PFSK-1 (cell line): Measurements from ENCODE around the gene TM9SF1.

Experiments
- POLR2AphosphoS5 ChIP-seq: IDR thresholded peaks from 2 replicates; pipeline ENCODE4 v1.6.1; 2012; ENCODE audit warnings: low read depth, mild to moderate bottlenecking, control low read depth, low read length, moderate library complexity
- REST ChIP-seq, 2 experiments: IDR thresholded peaks; 2 replicates each; pipeline versions ENCODE4 v1.6.1 to v1.8.0; 2011 to 2012; ENCODE audit warnings: low read depth in 2 of 2, low read length in 2 of 2, control low read depth in 1 of 2, inconsistent platforms in 1 of 2, mild to moderate bottlenecking in 1 of 2, moderate library complexity in 1 of 2; ENCODE audit not compliant: insufficient read depth in 1 of 2
- SIN3A ChIP-seq: IDR thresholded peaks from 2 replicates; pipeline ENCODE4 v1.6.1; 2012; ENCODE audit warnings: mild to moderate bottlenecking, low read length, moderate library complexity, borderline replicate concordance; ENCODE audit not compliant: insufficient read depth
- TAF1 ChIP-seq: IDR thresholded peaks from 2 replicates; pipeline ENCODE4 v1.6.1; 2012; ENCODE audit warnings: low read length, control low read depth, borderline replicate concordance; ENCODE audit not compliant: insufficient read depth

- no peak for TF ChIP-seq SIN3A
- no peak for TF ChIP-seq REST (IDR thresholded peaks at IDR 0.05; ENCODE audit: insufficient read depth in 1 of 2, low read depth in 2 of 2, low read length in 2 of 2)
- no peak for TF ChIP-seq POLR2AphosphoS5
- TF ChIP-seq TAF1, result no peak
These were observed 44.2 kb downstream of the TM9SF1 start for GRCh38 chr14:24150993-24151392.
